ENCODE results near the gene SVIL.
A peak's percentile ranks its signal among the peaks of the same experiment; 100 is the strongest.
"Not testable (repeated sequence)": the region's sequence is repeated elsewhere in the genome, so short reads cannot be mapped to it uniquely, and the experiment has no call there.

SVIL gene

GRCh38 chr10:29512425-29512974 is 122.3 kb downstream of the SVIL start:
- Histone ChIP-seq H3K9ac (ENCODE audit: low read length) (no peak overlapping the region), H3K23ac (ENCODE audit: low read length) (no peak overlapping the region), H3K18ac (ENCODE audit: low read length) (no peak overlapping the region), H2BK5ac (ENCODE audit: low read depth, low read length, poor library complexity) (peak overlapping the region; percentile 32), H4K91ac (ENCODE audit: low read depth, low read length) (no peak overlapping the region), H3K4me1 (ENCODE audit: control insufficient read depth in 1 of 2, insufficient read depth in 2 of 2, low read length in 2 of 2) (peaks cover 2 to 5% of the 10 kb centered on the region in 2 experiments), H3K4me2 (ENCODE audit: low read length) (peak overlapping the region; percentile 30), H2AFZ (ENCODE audit: insufficient read depth, low read length, poor library complexity) (no peak overlapping the region), H2BK12ac (ENCODE audit: low read length) (no peak overlapping the region), H4K8ac (ENCODE audit: low read depth, low read length) (no peak overlapping the region), H3K36me3 (ENCODE audit: control insufficient read depth in 1 of 2, insufficient read depth in 2 of 2, low read length in 2 of 2) (peaks cover 7 to 8% of the 10 kb centered on the region in 2 experiments), H3K79me1 (ENCODE audit: low read length) (no peaks in the 10 kb centered on the region), H4K12ac (ENCODE audit: low read depth, low read length) (no peak overlapping the region), H3K4me3 (ENCODE audit: low read depth, low read length) (no peak overlapping the region), H2AK5ac (ENCODE audit: low read length) (no peak overlapping the region), H3K9me3 (ENCODE audit: insufficient read depth, low read depth, low read length) (no peaks in the 10 kb centered on the region), H3K27ac (ENCODE audit: low read depth, low read length) (no peak overlapping the region), H3K14ac (ENCODE audit: low read length) (no peak overlapping the region), H3K27me3 (ENCODE audit: insufficient read depth, low read length) (no peaks in the 10 kb centered on the region), H2BK120ac (ENCODE audit: insufficient read depth, low read length, poor library complexity) (no peak overlapping the region), H3K79me2 (ENCODE audit: control insufficient read depth, insufficient read depth, low read length, poor library complexity) (no peaks in the 10 kb centered on the region), H3K4ac (ENCODE audit: low read depth, low read length) (no peak overlapping the region)
- DNase-seq: peak in 1 of 2 donors; percentile 16
- no CpG with 5 or more reads among the region's 10 CpGs for WGBS (ENCODE audit: extremely low coverage, insufficient coverage, insufficient read length)

- H2BK12ac ChIP-seq (ENCODE audit: low read length); H3K4me2 ChIP-seq (ENCODE audit: low read length); H3K27me3 ChIP-seq (ENCODE audit: insufficient read depth, low read length); H4K91ac ChIP-seq (ENCODE audit: low read depth, low read length); H3K79me2 ChIP-seq (ENCODE audit: control insufficient read depth, insufficient read depth, low read length, poor library complexity); H2AFZ ChIP-seq (ENCODE audit: insufficient read depth, low read length, poor library complexity); H3K9ac ChIP-seq (ENCODE audit: low read length); H2BK120ac ChIP-seq (ENCODE audit: insufficient read depth, low read length, poor library complexity); H3K9me3 ChIP-seq (ENCODE audit: insufficient read depth, low read depth, low read length); H4K8ac ChIP-seq (ENCODE audit: low read depth, low read length); H3K4ac ChIP-seq (ENCODE audit: low read depth, low read length); DNase-seq; H3K4me3 ChIP-seq (ENCODE audit: low read depth, low read length); H4K12ac ChIP-seq (ENCODE audit: low read depth, low read length); H3K18ac ChIP-seq (ENCODE audit: low read length); H3K14ac ChIP-seq (ENCODE audit: low read length); H2AK5ac ChIP-seq (ENCODE audit: low read length); H3K27ac ChIP-seq (ENCODE audit: low read depth, low read length); H3K4me1 ChIP-seq (ENCODE audit: control insufficient read depth in 1 of 2, insufficient read depth in 2 of 2, low read length in 2 of 2); H3K23ac ChIP-seq (ENCODE audit: low read length); H2BK5ac ChIP-seq (ENCODE audit: low read depth, low read length, poor library complexity); H3K79me1 ChIP-seq (ENCODE audit: low read length): not testable (repeated sequence)
- peaks cover 8 to 10% of the 10 kb centered on the region in 2 experiments for H3K36me3 ChIP-seq (ENCODE audit: control insufficient read depth in 1 of 2, insufficient read depth in 2 of 2, low read length in 2 of 2)
- WGBS (ENCODE audit: extremely low coverage, insufficient coverage, insufficient read length): no CpG with 5 or more reads among the region's 5 CpGs
Measured at GRCh38 chr10:29511806-29512205, 123.0 kb downstream of the SVIL start.

- not testable (repeated sequence) for H3K14ac ChIP-seq (ENCODE audit: low read length); H4K91ac ChIP-seq (ENCODE audit: low read depth, low read length); H3K9me3 ChIP-seq (ENCODE audit: insufficient read depth, low read depth, low read length); H3K4ac ChIP-seq (ENCODE audit: low read depth, low read length); H3K23ac ChIP-seq (ENCODE audit: low read length); H3K4me1 ChIP-seq (ENCODE audit: control insufficient read depth in 1 of 2, insufficient read depth in 2 of 2, low read length in 2 of 2); H3K18ac ChIP-seq (ENCODE audit: low read length); H2BK5ac ChIP-seq (ENCODE audit: low read depth, low read length, poor library complexity); H4K8ac ChIP-seq (ENCODE audit: low read depth, low read length); H4K12ac ChIP-seq (ENCODE audit: low read depth, low read length); H2AK5ac ChIP-seq (ENCODE audit: low read length); H3K36me3 ChIP-seq (ENCODE audit: control insufficient read depth in 1 of 2, insufficient read depth in 2 of 2, low read length in 2 of 2); H3K79me1 ChIP-seq (ENCODE audit: low read length); H3K9ac ChIP-seq (ENCODE audit: low read length); H3K27ac ChIP-seq (ENCODE audit: low read depth, low read length); H2BK12ac ChIP-seq (ENCODE audit: low read length); H3K79me2 ChIP-seq (ENCODE audit: control insufficient read depth, insufficient read depth, low read length, poor library complexity); H3K4me2 ChIP-seq (ENCODE audit: low read length); H2AFZ ChIP-seq (ENCODE audit: insufficient read depth, low read length, poor library complexity); DNase-seq; H3K27me3 ChIP-seq (ENCODE audit: insufficient read depth, low read length); H3K4me3 ChIP-seq (ENCODE audit: low read depth, low read length); H2BK120ac ChIP-seq (ENCODE audit: insufficient read depth, low read length, poor library complexity)
- WGBS (ENCODE audit: extremely low coverage, insufficient coverage, insufficient read length): no CpG with 5 or more reads among the region's 24 CpGs
Measured at GRCh38 chr10:29510483-29511157, 124.2 kb downstream of the SVIL start.

DNA sequence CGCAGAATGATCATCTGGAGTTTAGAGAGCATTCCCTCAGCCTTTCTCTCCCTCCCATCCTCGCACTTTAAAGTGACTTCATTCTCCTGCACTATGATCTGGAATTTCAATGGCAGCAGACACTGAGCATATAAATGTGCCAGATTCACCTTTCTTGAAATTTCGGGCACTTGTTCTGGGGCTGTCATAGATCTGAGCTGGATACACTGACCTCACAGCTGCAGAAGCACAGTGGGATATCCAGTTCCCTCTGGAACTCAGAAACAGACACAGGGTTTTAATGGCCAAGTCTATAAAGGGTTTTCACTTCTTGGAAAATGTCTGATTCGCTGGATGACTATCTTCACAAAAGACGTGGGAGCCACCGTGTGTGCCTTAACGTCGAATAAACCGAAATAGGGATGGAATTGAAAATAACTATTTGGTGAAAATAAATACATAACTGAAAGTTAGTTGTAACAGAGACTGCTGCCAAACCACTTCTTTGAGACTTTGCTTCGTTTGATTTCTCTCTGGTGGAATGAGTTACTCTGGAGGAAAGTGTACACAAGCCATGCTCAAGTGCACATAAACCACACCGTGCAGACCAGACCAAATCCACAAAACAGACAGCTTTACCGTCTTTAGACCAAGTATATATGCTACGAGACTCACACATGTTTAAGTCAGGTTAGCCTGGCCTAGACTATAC is 126.1 kb downstream of the SVIL start:
- no peak overlapping the region for H2AK5ac ChIP-seq (ENCODE audit: low read length)

More for the DNA sequence above, 126.1 kb downstream of the SVIL start:
- WGBS (ENCODE audit: extremely low coverage, insufficient coverage, insufficient read length): no CpG with 5 or more reads among the region's 13 CpGs
- no peak overlapping the region for H4K8ac ChIP-seq (ENCODE audit: low read depth, low read length)
- no peaks in the 10 kb centered on the region for H3K79me1 ChIP-seq (ENCODE audit: low read length)
- DNase-seq: no peak
- no peak overlapping the region for H3K9ac ChIP-seq (ENCODE audit: low read length)
- H3K36me3 ChIP-seq (ENCODE audit: control insufficient read depth in 1 of 2, insufficient read depth in 2 of 2, low read length in 2 of 2): peaks cover 6 to 8% of the 10 kb centered on the region in 2 experiments
- no peaks in the 10 kb centered on the region for H3K27me3 ChIP-seq (ENCODE audit: insufficient read depth, low read length)
- no peak overlapping the region for H2BK5ac ChIP-seq (ENCODE audit: low read depth, low read length, poor library complexity)
- no peak overlapping the region for H3K18ac ChIP-seq (ENCODE audit: low read length)
- H2BK120ac ChIP-seq (ENCODE audit: insufficient read depth, low read length, poor library complexity): no peak overlapping the region
- H4K12ac ChIP-seq (ENCODE audit: low read depth, low read length): no peak overlapping the region
- no peak overlapping the region for H3K23ac ChIP-seq (ENCODE audit: low read length)
- no peaks in the 10 kb centered on the region for H3K9me3 ChIP-seq (ENCODE audit: insufficient read depth, low read depth, low read length)
- H4K91ac ChIP-seq (ENCODE audit: low read depth, low read length): no peak overlapping the region
- H2BK12ac ChIP-seq (ENCODE audit: low read length): no peak overlapping the region
- no peak overlapping the region for H3K4me3 ChIP-seq (ENCODE audit: low read depth, low read length)
- H2AFZ ChIP-seq (ENCODE audit: insufficient read depth, low read length, poor library complexity): no peak overlapping the region
- no peak overlapping the region for H3K14ac ChIP-seq (ENCODE audit: low read length)
- no peak overlapping the region for H3K4ac ChIP-seq (ENCODE audit: low read depth, low read length)
- peaks cover 2 to 5% of the 10 kb centered on the region in 2 experiments for H3K4me1 ChIP-seq (ENCODE audit: control insufficient read depth in 1 of 2, insufficient read depth in 2 of 2, low read length in 2 of 2)
- no peaks in the 10 kb centered on the region for H3K79me2 ChIP-seq (ENCODE audit: control insufficient read depth, insufficient read depth, low read length, poor library complexity)
- H3K4me2 ChIP-seq (ENCODE audit: low read length): no peak overlapping the region
- no peak overlapping the region for H3K27ac ChIP-seq (ENCODE audit: low read depth, low read length)

All from trophoblast cell (in vitro differentiated cells and primary cell).